ENCODE results near the gene XK. TPM values are rescaled to one million over a fixed set of nuclear protein-coding genes. Genes with fewer than 3 reads are reported as not detected.
A peak's percentile ranks its signal among the peaks of the same experiment; 100 is the strongest.

XK gene
- total and polyA plus RNA-seq, 2 experiments from 2014 or later, result 2.2 to 7.2 TPM

DNA sequence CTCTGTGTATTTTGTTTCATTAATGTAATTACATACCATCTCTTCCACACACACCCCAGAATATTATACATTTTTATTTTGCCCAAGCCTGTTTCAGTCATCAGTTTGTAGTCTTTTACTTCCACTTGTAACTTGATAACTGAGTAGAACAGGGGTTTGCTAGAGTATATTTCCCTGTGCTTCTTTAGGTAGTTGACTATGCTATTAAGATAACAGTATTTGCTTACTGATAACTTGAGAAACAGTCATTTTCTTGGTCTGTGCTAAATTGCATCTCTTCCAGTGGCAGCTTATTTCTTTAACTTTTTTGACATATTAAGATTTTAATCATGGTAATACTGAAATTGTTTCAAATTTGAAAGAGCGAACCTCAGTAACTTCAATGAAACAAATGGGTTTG lies 7.0 kb upstream of the XK start:
- TF ChIP-seq, protein P1, sequence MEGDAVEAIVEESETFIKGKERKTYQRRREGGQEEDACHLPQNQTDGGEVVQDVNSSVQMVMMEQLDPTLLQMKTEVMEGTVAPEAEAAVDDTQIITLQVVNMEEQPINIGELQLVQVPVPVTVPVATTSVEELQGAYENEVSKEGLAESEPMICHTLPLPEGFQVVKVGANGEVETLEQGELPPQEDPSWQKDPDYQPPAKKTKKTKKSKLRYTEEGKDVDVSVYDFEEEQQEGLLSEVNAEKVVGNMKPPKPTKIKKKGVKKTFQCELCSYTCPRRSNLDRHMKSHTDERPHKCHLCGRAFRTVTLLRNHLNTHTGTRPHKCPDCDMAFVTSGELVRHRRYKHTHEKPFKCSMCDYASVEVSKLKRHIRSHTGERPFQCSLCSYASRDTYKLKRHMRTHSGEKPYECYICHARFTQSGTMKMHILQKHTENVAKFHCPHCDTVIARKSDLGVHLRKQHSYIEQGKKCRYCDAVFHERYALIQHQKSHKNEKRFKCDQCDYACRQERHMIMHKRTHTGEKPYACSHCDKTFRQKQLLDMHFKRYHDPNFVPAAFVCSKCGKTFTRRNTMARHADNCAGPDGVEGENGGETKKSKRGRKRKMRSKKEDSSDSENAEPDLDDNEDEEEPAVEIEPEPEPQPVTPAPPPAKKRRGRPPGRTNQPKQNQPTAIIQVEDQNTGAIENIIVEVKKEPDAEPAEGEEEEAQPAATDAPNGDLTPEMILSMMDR (IDR thresholded peaks at IDR 0.05; ENCODE audit: low read depth, low read length), result no peak
- DNase-seq (ENCODE audit: low read depth in 1 of 2, low spot score in 1 of 2), result no peak
- Histone ChIP-seq H3K27me3 (no peaks in the 10 kb centered on the region), H3K4me3 (no peak overlapping the region), H3K9me3 (ENCODE audit: low read depth) (no peaks in the 10 kb centered on the region), H3K4me1 (ENCODE audit: low read depth) (peaks cover 25% of the 10 kb centered on the region), H3K36me3 (no peaks in the 10 kb centered on the region), H3K27ac (peak overlapping the region; percentile 41)

DNA sequence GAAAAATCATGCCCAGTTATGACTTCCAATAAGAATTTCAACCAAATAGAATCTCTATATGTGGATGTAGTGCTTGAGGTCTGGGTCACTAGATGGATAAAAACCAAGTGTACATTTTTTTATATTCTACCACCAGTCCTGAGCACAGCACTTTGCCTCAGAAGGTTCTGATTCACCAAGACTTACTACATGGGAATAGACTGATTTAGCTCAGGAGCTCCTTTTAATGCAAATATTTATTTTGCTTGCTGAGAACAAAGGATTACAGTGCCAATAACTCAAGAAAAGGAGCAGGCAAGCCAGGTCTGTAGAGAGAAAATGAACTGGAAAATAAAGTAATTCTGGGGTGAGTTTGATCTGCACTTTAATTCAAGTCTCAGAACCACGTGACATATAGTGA lies 6.4 kb upstream of the XK start:
- peaks cover 32% of the 10 kb centered on the region for H3K4me1 ChIP-seq (ENCODE audit: low read depth)
- DNase-seq (ENCODE audit: low read depth in 1 of 2, low spot score in 1 of 2), result no peak
- no peaks in the 10 kb centered on the region for H3K27me3 ChIP-seq
- TF ChIP-seq, protein P1 (IDR thresholded peaks at IDR 0.05; ENCODE audit: low read depth, low read length), result no peak
- no peaks in the 10 kb centered on the region for H3K36me3 ChIP-seq
- no peak overlapping the region for H3K4me3 ChIP-seq
- H3K9me3 ChIP-seq (ENCODE audit: low read depth), result no peaks in the 10 kb centered on the region
- H3K27ac ChIP-seq, result no peak overlapping the region

DNA sequence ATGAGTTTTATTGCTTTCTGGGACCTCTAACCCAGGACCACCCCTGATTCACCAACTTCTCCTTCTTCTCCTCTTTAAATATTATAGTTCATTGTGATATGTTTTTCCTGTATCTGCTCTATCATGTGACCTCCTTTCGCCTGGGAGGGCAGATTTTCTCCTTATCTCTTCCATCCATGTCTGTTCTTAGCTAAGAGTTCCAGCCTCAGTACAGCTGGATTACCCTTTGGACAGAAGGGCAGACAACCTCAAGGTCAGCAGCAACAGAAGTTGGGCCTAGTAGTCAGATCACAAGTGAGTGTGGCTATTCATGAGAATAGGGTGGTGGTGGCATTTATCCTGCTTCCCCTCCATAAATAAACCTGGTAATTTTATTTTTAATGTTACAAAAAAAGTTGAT lies 5.7 kb upstream of the XK start:
- H3K4me3 ChIP-seq, result no peak overlapping the region
- no peak for DNase-seq (ENCODE audit: low read depth in 1 of 2, low spot score in 1 of 2)
- H3K27me3 ChIP-seq, result no peaks in the 10 kb centered on the region
- no peaks in the 10 kb centered on the region for H3K36me3 ChIP-seq
- H3K4me1 ChIP-seq (ENCODE audit: low read depth), result peaks cover 36% of the 10 kb centered on the region
- no peak overlapping the region for H3K27ac ChIP-seq
- TF ChIP-seq, protein P1 (IDR thresholded peaks at IDR 0.05; ENCODE audit: low read depth, low read length), result no peak
- no peaks in the 10 kb centered on the region for H3K9me3 ChIP-seq (ENCODE audit: low read depth)

DNA sequence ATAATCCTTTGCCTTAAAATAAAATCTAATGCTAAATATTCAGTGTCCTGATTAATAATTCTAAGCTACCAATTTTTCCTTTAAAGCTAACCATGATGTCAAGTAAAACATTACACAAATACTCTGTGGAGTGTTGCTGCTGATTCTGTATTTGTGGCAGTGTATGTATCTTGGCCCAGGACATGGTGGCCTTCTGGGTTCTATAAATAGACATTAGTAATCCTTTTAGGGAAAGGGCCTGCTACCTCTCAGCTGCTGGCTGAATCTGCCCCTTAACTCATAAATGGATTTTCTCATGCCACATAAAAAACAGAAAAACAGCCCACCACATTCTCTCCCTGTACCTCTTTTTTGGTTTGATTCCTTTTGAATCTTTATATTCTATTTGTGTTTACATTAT lies 1.2 kb upstream of the XK start:
- H3K36me3 ChIP-seq, result no peaks in the 10 kb centered on the region
- no peaks in the 10 kb centered on the region for H3K9me3 ChIP-seq (ENCODE audit: low read depth)
- peak in 1 of 2 donors; percentile 59 for DNase-seq (ENCODE audit: low read depth in 1 of 2, low spot score in 1 of 2)
- no peak overlapping the region for H3K4me3 ChIP-seq
- peaks cover 25% of the 10 kb centered on the region for H3K4me1 ChIP-seq (ENCODE audit: low read depth)
- H3K27me3 ChIP-seq, result no peaks in the 10 kb centered on the region
- peak overlapping the region; percentile 77 for H3K27ac ChIP-seq
- TF ChIP-seq, protein P1 (IDR thresholded peaks at IDR 0.05; ENCODE audit: low read depth, low read length), result no peak

DNA sequence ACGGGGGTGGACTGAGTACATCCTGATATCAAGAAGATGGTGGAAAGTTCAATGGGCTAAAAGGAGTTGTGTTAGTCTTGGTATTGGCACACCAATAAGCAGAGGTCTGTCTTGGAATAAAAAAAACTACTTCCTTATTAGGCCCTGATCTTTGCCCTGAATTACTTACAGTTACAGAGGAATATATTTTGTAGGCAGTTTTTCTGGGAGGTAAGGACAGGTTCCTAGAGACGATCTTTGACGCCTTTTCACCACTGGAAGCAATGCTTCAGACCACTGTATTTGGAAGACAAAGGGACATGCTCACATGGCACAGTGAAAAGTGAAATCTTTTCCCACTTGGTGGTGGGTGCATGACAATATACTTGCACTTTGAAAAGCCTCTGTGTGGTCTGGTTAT lies 618 bp upstream of the XK start:
- Histone ChIP-seq H3K27ac (peak overlapping the region; percentile 77), H3K4me1 (ENCODE audit: low read depth) (peaks cover 20% of the 10 kb centered on the region), H3K36me3 (no peaks in the 10 kb centered on the region), H3K4me3 (no peak overlapping the region), H3K27me3 (no peaks in the 10 kb centered on the region), H3K9me3 (ENCODE audit: low read depth) (no peaks in the 10 kb centered on the region)
- DNase-seq (ENCODE audit: low read depth in 1 of 2, low spot score in 1 of 2), result no peak
- TF ChIP-seq, protein P1 (IDR thresholded peaks at IDR 0.05; ENCODE audit: low read depth, low read length), result no peak
